Stimulated activated CD4-positive, alpha-beta T cell treated with anti-CD3 and anti-CD28 coated beads, Interleukin-2, amount 100 ng/mL, for 24 hours (primary cell): ENCODE results near the gene CCDC3.
"Not testable (repeated sequence)": the region's sequence is repeated elsewhere in the genome, so short reads cannot be mapped to it uniquely, and the experiment has no call there.

Experiments
- DNase-seq, 2 donors: peaks; one replicate each; pipeline ENCODE4 v3.0.0-alpha.2; 2020

Gene CCDC3

GRCh38 chr10:12999849-13000248 is 1.7 kb downstream of the CCDC3 start:
- DNase-seq: no peak

DNA sequence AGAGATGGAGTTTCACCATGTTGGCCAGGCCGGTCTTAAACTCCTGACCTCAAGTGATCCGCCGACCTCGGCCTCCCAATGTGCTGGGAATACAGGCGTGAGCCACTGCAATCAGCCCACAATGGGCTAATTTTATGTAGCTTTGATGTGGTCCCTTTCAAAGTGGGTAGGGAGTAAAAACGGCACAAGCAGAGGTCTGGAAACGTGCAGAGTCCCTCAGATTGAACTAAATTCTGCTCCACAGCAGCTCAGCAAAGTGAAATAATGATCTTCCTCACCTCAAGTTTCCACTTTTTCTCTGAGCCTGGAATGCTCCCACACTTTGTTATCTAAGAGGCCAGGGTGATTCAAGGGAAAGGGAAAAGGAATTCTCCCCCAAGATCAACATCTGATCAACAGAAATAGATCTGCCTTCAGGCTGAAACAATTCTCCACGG is 6.1 kb downstream of the CCDC3 start:
- no peak for DNase-seq

DNA sequence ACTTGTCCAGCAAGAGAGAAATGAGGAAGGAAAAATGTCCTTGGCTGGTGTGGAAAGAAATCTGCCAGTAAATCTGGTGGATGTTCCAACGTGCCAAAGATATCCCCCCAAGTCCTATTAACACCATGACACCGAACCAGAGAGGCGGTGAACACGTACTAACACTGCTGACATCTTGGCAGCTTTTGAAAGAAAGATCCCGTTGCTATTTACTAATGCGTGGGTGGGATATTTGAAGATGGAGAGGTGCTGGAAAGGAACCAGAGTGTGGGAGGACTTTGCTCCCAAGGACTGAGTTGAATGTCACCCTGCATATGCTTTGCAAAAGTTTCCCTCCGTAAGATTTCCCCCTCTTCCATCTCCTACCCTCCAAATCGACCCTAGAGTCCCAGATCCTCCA is 7.9 kb downstream of the CCDC3 start:
- DNase-seq: no peak

- no peak for DNase-seq
These were observed 16.2 kb downstream of the CCDC3 start for GRCh38 chr10:12985347-12985746.

DNA sequence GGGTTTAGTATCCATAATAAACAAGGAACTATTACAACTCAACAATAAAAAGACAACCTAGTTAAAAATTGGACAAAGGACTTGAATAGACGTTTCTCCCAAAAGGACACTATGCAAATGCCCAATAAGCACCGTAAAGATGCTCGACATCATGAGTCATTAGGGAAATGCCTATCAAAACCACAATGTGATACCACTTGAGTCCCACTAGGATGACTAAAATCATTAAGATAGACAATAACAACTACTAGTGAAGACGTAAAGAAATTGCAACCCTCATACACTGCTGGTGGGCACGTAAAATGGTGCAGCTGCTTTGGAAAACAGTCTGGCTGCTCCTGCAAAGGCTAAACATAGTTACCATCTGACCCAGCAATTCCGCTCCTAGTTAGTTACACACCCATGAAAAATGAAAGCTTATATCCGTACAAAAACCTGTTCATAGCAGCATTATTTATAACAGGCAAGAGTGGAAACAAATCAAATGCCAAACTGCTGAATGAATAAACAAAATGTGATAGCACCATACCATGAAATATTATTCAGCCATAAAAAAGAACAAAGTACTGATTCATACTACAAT is 17.3 kb downstream of the CCDC3 start:
- no peak for DNase-seq

DNA sequence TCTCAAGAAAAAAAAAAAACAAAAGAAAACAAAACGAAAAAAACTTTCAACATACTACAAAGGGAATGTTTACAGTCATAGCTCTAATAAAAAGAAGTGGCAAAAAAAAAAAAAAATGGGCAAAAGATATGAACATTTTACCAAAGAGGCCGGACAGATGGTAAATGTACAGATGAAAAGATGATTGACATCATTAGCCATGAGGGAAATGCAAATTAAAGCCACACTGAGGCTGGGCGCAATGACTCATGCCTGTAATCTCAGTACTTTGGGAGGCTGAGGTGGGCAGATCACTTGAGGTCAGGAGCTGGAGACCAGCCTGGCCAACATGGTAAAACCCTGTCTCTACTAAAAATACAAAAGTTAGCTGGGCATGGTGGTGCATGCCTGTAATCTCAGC is 17.9 kb downstream of the CCDC3 start:
- not testable (repeated sequence) for DNase-seq

DNA sequence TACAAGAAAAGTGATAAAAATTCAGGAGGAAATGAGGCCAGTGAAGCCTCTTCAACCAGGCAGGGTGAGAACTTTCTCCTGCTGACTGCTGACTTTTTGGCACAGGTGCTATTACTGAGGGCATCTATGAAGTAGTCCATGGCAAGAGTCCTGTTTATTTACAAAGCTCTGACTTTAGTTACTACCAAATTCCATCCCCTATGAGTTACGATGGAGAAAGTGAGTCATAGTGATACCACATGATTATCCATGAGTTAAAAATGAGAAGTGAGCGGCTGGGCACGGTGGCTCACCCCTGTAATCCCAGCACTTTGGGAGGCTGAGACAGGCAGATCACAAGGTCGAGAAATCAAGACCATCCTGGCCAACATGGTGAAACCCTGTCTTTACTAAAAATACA is 19.9 kb downstream of the CCDC3 start:
- no peak for DNase-seq

GRCh38 chr10:12980713-12981306 is 20.7 kb downstream of the CCDC3 start:
- DNase-seq: no peak

DNA sequence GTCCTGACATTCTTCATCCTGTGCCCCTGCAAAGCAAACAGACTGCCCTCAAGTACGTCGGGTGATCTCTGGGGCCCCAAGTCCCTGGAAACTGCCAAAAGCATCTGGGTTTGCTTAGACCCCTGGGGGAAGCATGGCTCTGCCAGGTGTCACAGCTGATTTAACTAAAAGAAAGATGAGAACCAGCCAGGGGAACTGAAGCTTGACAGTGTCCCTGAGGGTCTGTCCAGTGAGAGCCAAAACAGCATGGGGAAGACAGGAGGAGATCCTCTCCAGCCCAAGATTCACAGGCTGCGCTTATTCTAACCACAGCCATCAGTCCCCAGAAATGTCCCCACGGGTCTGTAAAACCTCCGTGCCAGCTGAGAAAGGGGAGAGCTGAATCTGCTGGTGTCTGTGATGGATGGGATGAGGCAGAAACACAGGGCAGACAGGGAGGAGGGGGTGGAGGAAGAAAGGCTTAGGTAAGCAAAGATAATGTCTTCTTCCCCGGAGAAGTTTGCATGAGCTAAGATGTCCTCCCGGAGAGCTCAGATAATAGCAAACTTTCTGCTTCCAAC is 21.3 kb downstream of the CCDC3 start:
- no peak for DNase-seq

- DNase-seq: no peak
These were observed 22.6 kb downstream of the CCDC3 start for GRCh38 chr10:12978891-12979290.

DNA sequence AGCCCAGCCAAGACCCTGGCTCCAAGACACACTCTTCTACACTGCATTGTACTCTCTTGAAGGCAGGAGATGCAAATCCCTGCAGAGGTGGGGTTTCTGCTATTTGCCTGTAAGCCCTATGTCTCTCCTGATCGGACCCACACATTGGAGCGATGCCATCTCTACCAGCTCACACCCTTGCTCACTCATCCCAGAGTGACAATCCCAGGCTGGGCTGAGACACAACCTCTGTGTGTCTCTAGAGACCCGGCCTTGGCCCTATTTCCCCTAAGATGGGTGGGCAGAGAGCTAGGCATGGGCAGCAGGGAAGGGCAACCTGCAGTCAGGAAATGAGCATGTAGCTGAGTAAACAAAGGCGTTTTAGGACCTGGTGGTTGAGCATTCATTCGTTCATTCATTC is 25.6 kb downstream of the CCDC3 start:
- no peak for DNase-seq

- DNase-seq: no peak
These were observed 26.2 kb downstream of the CCDC3 start for GRCh38 chr10:12975266-12975665.

DNA sequence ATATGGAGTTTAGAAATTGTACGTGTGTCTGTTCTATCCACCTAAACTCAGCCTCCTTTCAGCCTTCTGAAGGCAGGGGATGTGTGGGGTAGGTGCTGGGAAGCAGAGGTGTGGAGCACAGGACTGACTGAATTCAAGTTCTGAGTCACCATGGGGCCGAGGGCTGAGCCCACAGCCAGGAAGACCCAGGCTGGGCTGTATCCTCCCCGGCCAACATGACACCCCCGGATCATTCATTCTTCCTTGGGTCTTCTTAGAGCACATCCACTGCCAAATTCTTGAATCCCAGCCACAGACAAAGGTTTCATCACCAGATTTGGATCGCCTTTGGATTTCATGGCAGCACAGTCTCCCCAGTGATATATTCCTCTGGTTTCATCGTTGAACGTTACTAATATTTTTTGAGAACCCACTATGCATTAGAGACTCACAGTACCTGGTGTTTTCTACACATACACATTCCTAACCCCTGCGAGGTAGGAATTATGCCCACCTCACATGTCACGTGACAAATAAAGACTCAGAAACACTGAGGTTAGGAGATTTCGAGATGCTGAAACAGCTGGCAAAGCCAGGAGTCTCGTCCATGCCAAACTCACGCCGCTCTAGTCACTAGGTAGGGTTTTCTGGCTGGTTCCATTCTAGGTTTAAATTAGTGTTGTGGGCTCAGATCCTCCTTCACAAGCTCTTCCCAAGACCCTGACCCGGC is 26.9 kb downstream of the CCDC3 start:
- DNase-seq: no peak

DNA sequence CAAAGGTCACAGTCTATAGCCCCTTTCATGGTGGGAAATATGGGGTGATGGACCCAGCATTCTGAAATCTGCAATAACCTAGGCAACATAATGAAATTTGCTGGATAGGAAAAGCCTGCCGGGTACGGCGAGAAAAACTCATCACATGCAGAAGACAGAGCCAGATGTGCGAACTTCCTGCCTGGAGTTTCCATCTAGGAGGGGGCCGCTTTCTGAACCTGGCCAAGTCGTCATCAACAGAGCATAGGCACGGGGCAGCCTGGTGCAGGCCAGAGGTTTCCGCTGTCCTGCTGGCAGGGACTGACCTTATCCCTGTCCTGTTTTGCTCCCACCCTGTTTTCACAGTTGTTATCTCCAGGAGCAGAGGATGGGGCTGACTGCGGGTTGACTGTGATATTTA is 27.4 kb downstream of the CCDC3 start:
- no peak for DNase-seq

GRCh38 chr10:12973149-12973718 is 28.3 kb downstream of the CCDC3 start:
- no peak for DNase-seq

- no peak for DNase-seq
These were observed 29.4 kb downstream of the CCDC3 start for GRCh38 chr10:12972146-12972545.

GRCh38 chr10:12971001-12971788 is 30.3 kb downstream of the CCDC3 start:
- no peak for DNase-seq

GRCh38 chr10:12969951-12970350 is 31.6 kb downstream of the CCDC3 start:
- no peak for DNase-seq

- no peak for DNase-seq
These were observed 35.4 kb downstream of the CCDC3 start for GRCh38 chr10:12966067-12966466.

DNA sequence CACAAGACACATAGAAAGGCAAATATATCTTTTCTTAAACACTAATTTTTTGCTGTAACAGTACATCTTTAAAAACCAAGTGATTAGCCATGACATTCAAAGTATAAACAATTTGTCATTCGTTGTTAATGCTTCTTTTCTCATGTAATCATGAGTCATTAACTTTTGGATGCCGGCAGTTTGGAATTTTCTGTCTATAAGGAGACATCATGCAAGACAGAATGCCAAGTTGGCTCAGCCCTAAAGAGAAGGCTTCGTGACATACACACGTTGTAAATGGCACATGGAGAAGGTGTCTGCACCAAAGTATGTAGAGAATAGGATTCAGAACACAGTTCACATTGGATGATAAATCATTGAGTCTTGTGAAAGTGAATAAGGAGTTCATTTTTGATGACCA is 35.9 kb downstream of the CCDC3 start:
- no peak for DNase-seq

- no peak for DNase-seq
These were observed 39.0 kb downstream of the CCDC3 start for GRCh38 chr10:12962556-12962955.

GRCh38 chr10:12961416-12962205 is 39.9 kb downstream of the CCDC3 start:
- no peak for DNase-seq
